Neural cell (in vitro differentiated cells): ENCODE data around the gene PLAC9. TPM values are rescaled to one million over a fixed set of nuclear protein-coding genes. Genes with fewer than 3 reads are reported as not detected.

Experiments used
- H2AFZ ChIP-seq: fragments of 200-600, 300-800 bp; sonication (generic), shearing (Covaris generic); 2 replicates; pipeline ENCODE4 v1.6.0; 2014; ENCODE audit warnings: low read depth, mild to moderate bottlenecking, antibody characterized with exemption, low read length, moderate library complexity
- H3F3A ChIP-seq: fragments of 200-600 bp; shearing (Covaris generic); 2 replicates; pipeline ENCODE4 v1.6.1; 2016; ENCODE audit warnings: mild to moderate bottlenecking, moderate library complexity, mixed read lengths, antibody characterized with exemption, low read length; ENCODE audit not compliant: insufficient read depth, poor library complexity, severe bottlenecking
- H3K27ac ChIP-seq: fragments of 200-600, 300-800 bp; sonication (generic), shearing (Covaris generic); 2 replicates; pipeline ENCODE4 v1.5.1; 2014; ENCODE audit warnings: mild to moderate bottlenecking, low read length, moderate library complexity
- H3K27me3 ChIP-seq: fragments of 300-800, 200-600 bp; sonication (generic), shearing (Covaris generic); 2 replicates; pipeline ENCODE4 v1.6.0; 2014; ENCODE audit warnings: mild to moderate bottlenecking, low read depth, low read length, moderate library complexity; ENCODE audit not compliant: insufficient read depth
- H3K36me3 ChIP-seq: fragments of 300-800, 200-600 bp; sonication (generic), shearing (Covaris generic); 2 replicates; pipeline ENCODE4 v1.5.1; 2014; ENCODE audit warnings: mild to moderate bottlenecking, antibody characterized with exemption, low read length, moderate library complexity; ENCODE audit not compliant: insufficient read depth
- H3K4me2 ChIP-seq: fragments of 300-800, 200-600 bp; sonication (generic), shearing (Covaris generic); 2 replicates; pipeline ENCODE4 v1.6.0; 2014; ENCODE audit warnings: mild to moderate bottlenecking, low read length
- H3K4me3 ChIP-seq: fragments of 300-800, 200-600 bp; sonication (generic), shearing (Covaris generic); 2 replicates; pipeline ENCODE4 v1.5.1; 2014; ENCODE audit warnings: mild to moderate bottlenecking, low read length, moderate library complexity
- H3K79me2 ChIP-seq: fragments of 200-600 bp; shearing (Covaris generic); replicated peaks from 2 replicates; pipeline ENCODE4 v1.6.0; 2014; ENCODE audit warnings: mild to moderate bottlenecking, low read length, moderate library complexity; ENCODE audit not compliant: insufficient read depth
- H3K9ac ChIP-seq: fragments of 300-800, 200-600 bp; sonication (generic), shearing (Covaris generic); 2 replicates; pipeline ENCODE4 v1.6.1; 2016; ENCODE audit warnings: mild to moderate bottlenecking, low read length, mixed read lengths
- H3K9me2 ChIP-seq: fragments of 200-600 bp; shearing (Covaris generic); 2 replicates; pipeline ENCODE4 v1.6.1; 2016; ENCODE audit warnings: mild to moderate bottlenecking, low read length, mixed read lengths; ENCODE audit not compliant: insufficient read depth
- H3K9me3 ChIP-seq: fragments of 200-600, 300-800 bp; sonication (generic), shearing (Covaris generic); 2 replicates; pipeline ENCODE4 v1.6.1; 2016; ENCODE audit warnings: mild to moderate bottlenecking, mixed run types, low read length, moderate library complexity, mixed read lengths
- H4K20me1 ChIP-seq: fragments of 200-600 bp; shearing (Covaris generic); 2 replicates; pipeline ENCODE4 v1.6.1; 2016; ENCODE audit warnings: mild to moderate bottlenecking, mixed run types; ENCODE audit not compliant: insufficient read depth
- CTCF ChIP-seq: fragments of 450-650 bp; IDR thresholded peaks from 2 replicates; pipeline ENCODE4 v1.5.1; 2014; ENCODE audit warnings: antibody characterized with exemption, mild to moderate bottlenecking, moderate library complexity; ENCODE audit not compliant: poor library complexity, severe bottlenecking
- EP300 ChIP-seq: fragments of 450-650 bp; conservative IDR thresholded peaks from 2 replicates; pipeline ENCODE4 v1.6.1; 2014; ENCODE audit warnings: antibody characterized with exemption, mild to moderate bottlenecking, moderate library complexity; ENCODE audit not compliant: poor library complexity, severe bottlenecking
- EZH2 ChIP-seq: fragments of 200-600, 300-800 bp; shearing (Covaris generic), sonication (generic); IDR thresholded peaks from 2 replicates; pipeline ENCODE4 v1.6.1; 2014; ENCODE audit warnings: antibody characterized with exemption, low read length, borderline replicate concordance, mild to moderate bottlenecking; ENCODE audit not compliant: insufficient read depth, poor library complexity, severe bottlenecking
- MXI1 ChIP-seq: fragments of 450-650 bp; conservative IDR thresholded peaks from 2 replicates; pipeline ENCODE4 v1.6.1; 2014; ENCODE audit warnings: antibody characterized with exemption, mild to moderate bottlenecking; ENCODE audit not compliant: poor library complexity, severe bottlenecking
- POLR2AphosphoS5 ChIP-seq: IDR thresholded peaks from 2 replicates; pipeline ENCODE4 v1.6.1; 2012
- RAD21 ChIP-seq: fragments of 450-650 bp; conservative IDR thresholded peaks from 2 replicates; pipeline ENCODE4 v1.6.1; 2014; ENCODE audit warnings: antibody characterized with exemption, mild to moderate bottlenecking, moderate library complexity
- REST ChIP-seq: IDR thresholded peaks from 2 replicates; pipeline ENCODE4 v1.6.1; 2012; ENCODE audit warnings: borderline replicate concordance
- SMC3 ChIP-seq: fragments of 450-650 bp; conservative IDR thresholded peaks from 2 replicates; pipeline ENCODE4 v1.6.1; 2014; ENCODE audit warnings: antibody characterized with exemption, mild to moderate bottlenecking, moderate library complexity; ENCODE audit not compliant: poor library complexity
- TAF1 ChIP-seq: IDR thresholded peaks from 2 replicates; pipeline ENCODE4 v1.6.1; 2012; ENCODE audit warnings: low read depth
- polyA plus RNA-seq: library from polyadenylated mRNA; depleted of rRNA; stranded (reverse); fragments of >200 nt; gene quantifications from 2 replicates; pipeline ENCODE4 v1.2.3, GENCODE V29; 2014

Gene PLAC9
- polyA plus RNA-seq, 1 donor from 2014 or later = not detected

- Histone ChIP-seq H3K4me2 (no peak overlapping the region), H4K20me1 (no peaks in the 10 kb centered on the region), H3K27me3 (no peaks in the 10 kb centered on the region), H2AFZ (no peak overlapping the region), H3K36me3 (no peaks in the 10 kb centered on the region), H3K27ac (no peak overlapping the region), H3K4me3 (no peak overlapping the region), H3K79me2 (no peaks in the 10 kb centered on the region), H3K9me3 (no peaks in the 10 kb centered on the region), H3K9ac (no peak overlapping the region), H3K9me2 (no peaks in the 10 kb centered on the region), H3F3A (no peaks in the 10 kb centered on the region)
- TF ChIP-seq MXI1 (no peak), EZH2 (no peak), REST (no peak), CTCF (no peak), POLR2AphosphoS5 (no peak), TAF1 (no peak), EP300 (no peak), RAD21 (no peak), SMC3 (no peak)
These were observed 26.1 kb downstream of the PLAC9 start for GRCh38 chr10:80158598-80159127.

GRCh38 chr10:80159166-80159873, 26.8 kb downstream of the PLAC9 start:
- H3K4me3 ChIP-seq = no peak overlapping the region
- H2AFZ ChIP-seq = no peak overlapping the region
- no peak overlapping the region for H3K9ac ChIP-seq
- no peaks in the 10 kb centered on the region for H3K27me3 ChIP-seq
- no peaks in the 10 kb centered on the region for H3K9me3 ChIP-seq
- H3F3A ChIP-seq = no peaks in the 10 kb centered on the region
- H4K20me1 ChIP-seq = no peaks in the 10 kb centered on the region
- TF ChIP-seq MXI1 = no peak
- TF ChIP-seq EP300 = no peak
- TF ChIP-seq POLR2AphosphoS5 = no peak
- no peak for TF ChIP-seq CTCF
- no peak for TF ChIP-seq RAD21
- no peak for TF ChIP-seq TAF1
- TF ChIP-seq SMC3 = no peak
- TF ChIP-seq EZH2 = no peak
- no peaks in the 10 kb centered on the region for H3K9me2 ChIP-seq
- no peak overlapping the region for H3K4me2 ChIP-seq
- no peaks in the 10 kb centered on the region for H3K36me3 ChIP-seq
- no peaks in the 10 kb centered on the region for H3K79me2 ChIP-seq
- H3K27ac ChIP-seq = no peak overlapping the region
